ENCODE results near the gene FAM161B.

- TF ChIP-seq, protein P1, sequence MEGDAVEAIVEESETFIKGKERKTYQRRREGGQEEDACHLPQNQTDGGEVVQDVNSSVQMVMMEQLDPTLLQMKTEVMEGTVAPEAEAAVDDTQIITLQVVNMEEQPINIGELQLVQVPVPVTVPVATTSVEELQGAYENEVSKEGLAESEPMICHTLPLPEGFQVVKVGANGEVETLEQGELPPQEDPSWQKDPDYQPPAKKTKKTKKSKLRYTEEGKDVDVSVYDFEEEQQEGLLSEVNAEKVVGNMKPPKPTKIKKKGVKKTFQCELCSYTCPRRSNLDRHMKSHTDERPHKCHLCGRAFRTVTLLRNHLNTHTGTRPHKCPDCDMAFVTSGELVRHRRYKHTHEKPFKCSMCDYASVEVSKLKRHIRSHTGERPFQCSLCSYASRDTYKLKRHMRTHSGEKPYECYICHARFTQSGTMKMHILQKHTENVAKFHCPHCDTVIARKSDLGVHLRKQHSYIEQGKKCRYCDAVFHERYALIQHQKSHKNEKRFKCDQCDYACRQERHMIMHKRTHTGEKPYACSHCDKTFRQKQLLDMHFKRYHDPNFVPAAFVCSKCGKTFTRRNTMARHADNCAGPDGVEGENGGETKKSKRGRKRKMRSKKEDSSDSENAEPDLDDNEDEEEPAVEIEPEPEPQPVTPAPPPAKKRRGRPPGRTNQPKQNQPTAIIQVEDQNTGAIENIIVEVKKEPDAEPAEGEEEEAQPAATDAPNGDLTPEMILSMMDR (IDR thresholded peaks at IDR 0.05) = no peak
- TF ChIP-seq REST (IDR thresholded peaks at IDR 0.05) (no peak), MAX (IDR thresholded peaks at IDR 0.05) (no peak), RFX5 (IDR thresholded peaks at IDR 0.05) (no peak), EP300 (IDR thresholded peaks at IDR 0.05) (no peak), MAFK (IDR thresholded peaks at IDR 0.05; ENCODE audit: partially characterized antibody) (no peak), KDM1A (IDR thresholded peaks at IDR 0.05; ENCODE audit: low read depth) (no peak), POLR2AphosphoS2 (conservative IDR thresholded peaks at IDR 0.05; ENCODE audit: low read length) (no peak), NFE2L2 (conservative IDR thresholded peaks at IDR 0.05; ENCODE audit: low read length) (no peak), RAD21 (conservative IDR thresholded peaks at IDR 0.05 in 1 of 2, IDR thresholded peaks at IDR 0.05 in 1 of 2) (no peak), CEBPB (IDR thresholded peaks at IDR 0.05) (no peak), HDAC2 (IDR thresholded peaks at IDR 0.05) (no peak)
These were observed 53.4 kb downstream of the FAM161B start for GRCh38 chr14:73896521-73896920.

All from A549 (cell line).